ENCODE measurements around the gene FANCI. TPM values are rescaled to one million over a fixed set of nuclear protein-coding genes. Genes with fewer than 3 reads are reported as not detected.
A peak's percentile ranks its signal among the peaks of the same experiment; 100 is the strongest.

The FANCI gene
- total RNA-seq, 1 experiment from 2014 or later = 112 TPM

DNA sequence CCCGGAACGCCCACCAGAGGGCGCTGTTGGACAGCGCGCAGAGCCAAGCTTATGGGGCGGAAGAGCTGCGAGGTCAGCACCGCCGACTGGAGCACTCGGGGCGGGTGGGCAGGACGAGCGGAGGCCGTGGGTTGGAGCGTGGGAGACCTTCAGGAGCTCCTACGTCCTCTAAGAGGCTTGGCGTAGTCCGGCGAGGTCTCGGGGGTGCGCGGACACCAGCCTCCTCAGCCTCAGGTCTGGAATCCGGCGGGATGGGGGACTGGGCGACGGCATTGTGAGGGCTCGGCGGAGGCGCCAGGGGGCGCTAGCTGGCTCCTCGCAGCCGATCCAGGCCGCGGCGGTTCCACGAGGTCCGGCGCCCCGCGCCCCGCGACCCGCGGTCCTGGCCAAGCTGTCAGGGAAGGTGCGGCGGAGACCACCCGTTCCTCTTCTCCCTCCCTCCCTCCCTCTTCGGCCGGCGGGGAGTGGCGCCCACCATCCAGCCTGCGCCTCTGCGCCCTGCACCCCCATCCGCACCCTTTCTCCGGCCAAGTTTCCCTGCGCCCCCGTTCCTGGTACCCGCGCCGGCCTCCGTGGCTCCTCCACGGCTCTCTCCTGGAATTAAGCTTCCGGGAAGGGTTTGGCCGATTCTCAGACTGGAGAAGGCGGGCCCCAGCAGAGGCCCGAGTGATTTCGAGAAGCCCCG, 115.1 kb downstream of the FANCI start (continued):
- TF ChIP-seq, protein P1, sequence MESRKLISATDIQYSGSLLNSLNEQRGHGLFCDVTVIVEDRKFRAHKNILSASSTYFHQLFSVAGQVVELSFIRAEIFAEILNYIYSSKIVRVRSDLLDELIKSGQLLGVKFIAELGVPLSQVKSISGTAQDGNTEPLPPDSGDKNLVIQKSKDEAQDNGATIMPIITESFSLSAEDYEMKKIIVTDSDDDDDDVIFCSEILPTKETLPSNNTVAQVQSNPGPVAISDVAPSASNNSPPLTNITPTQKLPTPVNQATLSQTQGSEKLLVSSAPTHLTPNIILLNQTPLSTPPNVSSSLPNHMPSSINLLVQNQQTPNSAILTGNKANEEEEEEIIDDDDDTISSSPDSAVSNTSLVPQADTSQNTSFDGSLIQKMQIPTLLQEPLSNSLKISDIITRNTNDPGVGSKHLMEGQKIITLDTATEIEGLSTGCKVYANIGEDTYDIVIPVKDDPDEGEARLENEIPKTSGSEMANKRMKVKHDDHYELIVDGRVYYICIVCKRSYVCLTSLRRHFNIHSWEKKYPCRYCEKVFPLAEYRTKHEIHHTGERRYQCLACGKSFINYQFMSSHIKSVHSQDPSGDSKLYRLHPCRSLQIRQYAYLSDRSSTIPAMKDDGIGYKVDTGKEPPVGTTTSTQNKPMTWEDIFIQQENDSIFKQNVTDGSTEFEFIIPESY (IDR thresholded peaks at IDR 0.05; ENCODE audit: extremely low read depth, insufficient replicate concordance, low read length) = no peak
- TF ChIP-seq RAD21 (IDR thresholded peaks at IDR 0.05; ENCODE audit: low read depth) (peak; percentile 97), JUND (IDR thresholded peaks at IDR 0.05) (no peak), ZFX (IDR thresholded peaks at IDR 0.05) (no peak), YY1 (IDR thresholded peaks at IDR 0.05; ENCODE audit: extremely low read depth, insufficient replicate concordance, low read depth, low read length) (no peak), CEBPB (IDR thresholded peaks at IDR 0.05; ENCODE audit: low read depth) (no peak), TCF7L2 (IDR thresholded peaks at IDR 0.05; ENCODE audit: borderline replicate concordance, extremely low read depth, insufficient read depth, insufficient read length) (no peak), CTCF (IDR thresholded peaks at IDR 0.05 in 2 of 3, conservative IDR thresholded peaks at IDR 0.05 in 1 of 3; ENCODE audit: borderline replicate concordance in 1 of 3, insufficient read depth in 1 of 3, low read depth in 2 of 3, low read length in 2 of 3) (peak; percentile 83 to 99 (median 95)), SIN3A (IDR thresholded peaks at IDR 0.05; ENCODE audit: low read depth) (no peak), EZH2 (IDR thresholded peaks at IDR 0.05) (no peak), ELF1 (IDR thresholded peaks at IDR 0.05; ENCODE audit: borderline replicate concordance, low read depth) (no peak), FOSL1 (IDR thresholded peaks at IDR 0.05; ENCODE audit: low read depth) (no peak)
- TF ChIP-seq, protein P2, sequence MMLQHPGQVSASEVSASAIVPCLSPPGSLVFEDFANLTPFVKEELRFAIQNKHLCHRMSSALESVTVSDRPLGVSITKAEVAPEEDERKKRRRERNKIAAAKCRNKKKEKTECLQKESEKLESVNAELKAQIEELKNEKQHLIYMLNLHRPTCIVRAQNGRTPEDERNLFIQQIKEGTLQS (IDR thresholded peaks at IDR 0.05) = no peak
